Jurkat, Clone E6-1 (cell line): Measurements from ENCODE around the gene MINAR2.

Source experiments
- DNase-seq: peaks from one replicate; pipeline ENCODE4 v3.0.0-alpha.2; 2011; ENCODE audit warnings: low read depth, low spot score
- H3K4me3 ChIP-seq: 2 replicates; pipeline ENCODE4 v1.5.1; 2011; ENCODE audit warnings: mild to moderate bottlenecking, low read length, control low read depth, moderate library complexity

The MINAR2 gene

GRCh38 chr5:129770024-129770820 lies 22.3 kb downstream of the MINAR2 start:
- DNase-seq = no peak
- H3K4me3 ChIP-seq = no peak overlapping the region

DNA sequence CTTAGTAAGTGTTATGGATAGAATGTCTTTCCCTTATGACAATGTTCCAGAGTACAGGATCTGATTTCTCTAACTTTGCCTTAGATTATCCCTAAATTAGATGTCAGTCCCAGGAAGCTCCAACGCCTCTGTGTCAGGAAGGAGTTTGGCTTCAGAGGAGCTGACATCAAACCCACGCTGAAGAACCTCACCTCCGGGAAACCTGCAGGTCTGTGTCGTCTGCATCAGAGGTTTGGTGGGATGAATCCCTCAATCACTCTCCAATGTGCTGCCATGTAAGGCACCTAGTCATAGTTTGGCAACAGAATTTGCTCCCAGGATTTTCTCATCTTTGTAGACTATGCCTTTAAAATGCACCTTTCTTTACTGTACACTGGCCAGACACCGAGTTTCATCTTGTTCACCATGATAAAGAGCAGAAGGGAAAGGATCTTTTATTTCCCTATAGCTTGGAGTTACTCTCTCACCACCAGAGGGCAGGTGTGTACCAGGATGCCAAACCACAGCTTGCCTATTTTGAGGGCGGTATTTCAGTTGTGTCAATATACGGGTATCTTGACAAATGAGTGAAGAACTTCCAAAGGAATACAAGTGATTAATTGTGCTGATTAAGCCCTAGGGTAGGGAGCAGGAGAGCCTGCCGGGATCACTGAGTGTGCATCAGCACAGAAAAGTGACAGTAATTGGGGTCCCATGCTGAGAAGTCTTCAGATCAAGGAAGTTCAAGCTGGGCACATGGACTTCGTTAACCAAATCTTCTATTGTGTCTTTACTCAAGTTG lies 23.4 kb downstream of the MINAR2 start:
- H3K4me3 ChIP-seq = no peak overlapping the region
- DNase-seq = peak; percentile 61

DNA sequence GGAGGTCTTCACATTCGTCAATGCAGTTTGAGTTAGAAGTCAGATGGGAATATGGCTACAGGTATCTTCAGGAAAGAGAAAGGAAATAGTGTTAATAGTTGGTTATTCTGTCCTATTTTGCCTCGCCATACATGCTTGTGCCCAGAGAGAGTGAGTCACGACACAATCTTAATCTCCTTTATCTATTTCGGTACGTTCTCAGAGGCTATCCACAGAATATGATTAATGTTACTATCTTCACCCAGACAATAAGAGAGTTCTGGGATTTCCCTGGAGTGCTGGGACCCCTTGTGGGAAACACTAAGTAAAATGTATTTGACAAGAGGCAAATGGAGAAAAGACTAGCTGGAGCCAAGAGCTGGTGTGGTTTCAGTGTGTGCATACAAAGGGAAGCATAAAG lies 25.5 kb downstream of the MINAR2 start:
- no peak for DNase-seq
- H3K4me3 ChIP-seq = no peak overlapping the region

DNA sequence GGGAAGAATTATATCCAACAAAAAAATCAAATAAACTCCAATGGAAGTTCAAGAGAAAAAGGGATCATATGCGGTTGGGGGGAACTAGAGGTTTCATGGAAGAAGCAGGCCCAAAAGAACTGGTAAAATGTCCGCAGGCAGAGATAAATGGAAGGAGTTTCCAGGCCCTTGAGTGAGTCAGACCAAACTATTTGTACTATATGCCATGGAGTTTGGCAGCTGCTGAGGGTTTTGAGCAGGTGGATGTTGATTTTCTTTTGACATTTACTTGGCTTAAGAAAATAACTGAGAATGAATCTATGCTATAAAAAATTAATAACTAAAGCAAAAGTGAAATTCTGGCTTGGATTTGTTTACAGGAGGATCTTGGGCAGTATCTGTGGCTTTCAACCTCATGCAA lies 33.7 kb downstream of the MINAR2 start:
- no peak overlapping the region for H3K4me3 ChIP-seq
- DNase-seq = no peak

GRCh38 chr5:129803403-129803802 lies 55.5 kb downstream of the MINAR2 start:
- H3K4me3 ChIP-seq = no peak overlapping the region
- DNase-seq = no peak

GRCh38 chr5:129804705-129805104 lies 56.8 kb downstream of the MINAR2 start:
- no peak overlapping the region for H3K4me3 ChIP-seq
- DNase-seq = no peak

GRCh38 chr5:129807162-129807814 lies 59.4 kb downstream of the MINAR2 start:
- no peak for DNase-seq

More at GRCh38 chr5:129807162-129807814, 59.4 kb downstream of the MINAR2 start:
- no peak overlapping the region for H3K4me3 ChIP-seq
